ENCODE measurements around the gene RNU1-2.

DNA sequence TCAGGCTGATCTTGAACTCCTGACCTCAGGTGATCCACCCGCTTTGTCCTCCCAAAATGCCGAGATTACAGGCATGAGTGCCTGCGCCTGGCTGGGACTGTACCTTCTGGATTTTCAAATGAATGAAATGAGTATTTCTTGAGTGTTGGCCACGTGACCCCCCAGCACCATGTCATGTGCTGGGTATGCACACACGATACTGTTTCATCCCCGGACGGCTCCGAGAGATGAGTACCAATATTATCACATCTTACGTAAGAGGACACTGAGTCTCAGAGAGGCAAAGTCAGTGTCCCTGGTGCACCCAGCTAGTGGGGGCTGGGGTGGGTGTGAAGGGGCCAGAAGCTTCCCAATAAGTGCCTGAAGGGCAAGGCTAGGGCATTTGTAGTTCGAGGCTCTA, 25.2 kb downstream of the RNU1-2 start:
- TF ChIP-seq, protein P1, sequence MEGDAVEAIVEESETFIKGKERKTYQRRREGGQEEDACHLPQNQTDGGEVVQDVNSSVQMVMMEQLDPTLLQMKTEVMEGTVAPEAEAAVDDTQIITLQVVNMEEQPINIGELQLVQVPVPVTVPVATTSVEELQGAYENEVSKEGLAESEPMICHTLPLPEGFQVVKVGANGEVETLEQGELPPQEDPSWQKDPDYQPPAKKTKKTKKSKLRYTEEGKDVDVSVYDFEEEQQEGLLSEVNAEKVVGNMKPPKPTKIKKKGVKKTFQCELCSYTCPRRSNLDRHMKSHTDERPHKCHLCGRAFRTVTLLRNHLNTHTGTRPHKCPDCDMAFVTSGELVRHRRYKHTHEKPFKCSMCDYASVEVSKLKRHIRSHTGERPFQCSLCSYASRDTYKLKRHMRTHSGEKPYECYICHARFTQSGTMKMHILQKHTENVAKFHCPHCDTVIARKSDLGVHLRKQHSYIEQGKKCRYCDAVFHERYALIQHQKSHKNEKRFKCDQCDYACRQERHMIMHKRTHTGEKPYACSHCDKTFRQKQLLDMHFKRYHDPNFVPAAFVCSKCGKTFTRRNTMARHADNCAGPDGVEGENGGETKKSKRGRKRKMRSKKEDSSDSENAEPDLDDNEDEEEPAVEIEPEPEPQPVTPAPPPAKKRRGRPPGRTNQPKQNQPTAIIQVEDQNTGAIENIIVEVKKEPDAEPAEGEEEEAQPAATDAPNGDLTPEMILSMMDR (IDR thresholded peaks at IDR 0.05) = no peak
- TF ChIP-seq EP300 (IDR thresholded peaks at IDR 0.05) (no peak), POLR2A (IDR thresholded peaks at IDR 0.05) (no peak)
